Measurements from ENCODE around the gene PFDN6.
A peak's percentile ranks its signal among the peaks of the same experiment; 100 is the strongest.

Gene PFDN6

GRCh38 chr6:33298773-33299236 lies 9.4 kb downstream of the PFDN6 start, which contains the start of gene RGL2:
TSS of gene RGL2 (minus strand) at chr6:33298942. CDS start at chr6:33298610, 332 bp downstream.
- H3K36me3 Mint-ChIP-seq: peaks cover 13% of the 10 kb centered on the region
- peak within 1 kb of the TSS; percentile 98 for H3K4me3 Mint-ChIP-seq
- no peaks in the 10 kb centered on the region for H3K27me3 Mint-ChIP-seq
- H3K27ac Mint-ChIP-seq: peak within 1 kb of the TSS; percentile 98
- H3K4me1 Mint-ChIP-seq: peaks cover 32% of the 10 kb centered on the region
- no peaks in the 10 kb centered on the region for H3K9me3 Mint-ChIP-seq

- H3K27ac Mint-ChIP-seq: peak overlapping the region; percentile 98
- H3K4me3 Mint-ChIP-seq: peak overlapping the region; percentile 98
- peaks cover 34% of the 10 kb centered on the region for H3K4me1 Mint-ChIP-seq
- no peaks in the 10 kb centered on the region for H3K9me3 Mint-ChIP-seq
- no peaks in the 10 kb centered on the region for H3K27me3 Mint-ChIP-seq
- H3K36me3 Mint-ChIP-seq: peaks cover 12% of the 10 kb centered on the region
Measured at GRCh38 chr6:33299237-33299944, 10.0 kb downstream of the PFDN6 start.

- no peak overlapping the region for H3K27ac Mint-ChIP-seq
- peaks cover 43% of the 10 kb centered on the region for H3K4me1 Mint-ChIP-seq
- H3K4me3 Mint-ChIP-seq: no peak overlapping the region
Measured at GRCh38 chr6:33301877-33302276, 12.5 kb downstream of the PFDN6 start.

GRCh38 chr6:33304216-33304615 lies 14.8 kb downstream of the PFDN6 start:
- H3K27ac Mint-ChIP-seq: no peak overlapping the region
- H3K36me3 Mint-ChIP-seq: peaks cover 12% of the 10 kb centered on the region
- H3K9me3 Mint-ChIP-seq: no peaks in the 10 kb centered on the region
- H3K27me3 Mint-ChIP-seq: no peaks in the 10 kb centered on the region
- no peak overlapping the region for H3K4me3 Mint-ChIP-seq
- peaks cover 46% of the 10 kb centered on the region for H3K4me1 Mint-ChIP-seq

More at GRCh38 chr6:33301877-33302276, 12.5 kb downstream of the PFDN6 start:
- Mint-ChIP-seq H3K27me3 (no peaks in the 10 kb centered on the region), H3K9me3 (no peaks in the 10 kb centered on the region), H3K36me3 (peaks cover 8% of the 10 kb centered on the region)

GRCh38 chr6:33305052-33305451 lies 15.7 kb downstream of the PFDN6 start:
- Mint-ChIP-seq H3K4me1 (peaks cover 37% of the 10 kb centered on the region), H3K27me3 (no peaks in the 10 kb centered on the region), H3K4me3 (no peak overlapping the region), H3K9me3 (no peaks in the 10 kb centered on the region), H3K27ac (no peak overlapping the region), H3K36me3 (peaks cover 11% of the 10 kb centered on the region)

GRCh38 chr6:33306356-33306755 lies 17.0 kb downstream of the PFDN6 start:
- H3K36me3 Mint-ChIP-seq: peaks cover 12% of the 10 kb centered on the region
- H3K4me1 Mint-ChIP-seq: peaks cover 34% of the 10 kb centered on the region
- H3K4me3 Mint-ChIP-seq: no peak overlapping the region
- no peaks in the 10 kb centered on the region for H3K27me3 Mint-ChIP-seq
- peak overlapping the region; percentile 8 for H3K27ac Mint-ChIP-seq
- no peaks in the 10 kb centered on the region for H3K9me3 Mint-ChIP-seq

- Mint-ChIP-seq H3K27ac (peak overlapping the region; percentile 96), H3K4me1 (peaks cover 53% of the 10 kb centered on the region), H3K4me3 (peak overlapping the region; percentile 97), H3K9me3 (no peaks in the 10 kb centered on the region), H3K27me3 (no peaks in the 10 kb centered on the region), H3K36me3 (peaks cover 17% of the 10 kb centered on the region)
Measured at GRCh38 chr6:33312361-33313104, 23.1 kb downstream of the PFDN6 start.

- Mint-ChIP-seq H3K9me3 (no peaks in the 10 kb centered on the region), H3K27ac (peak overlapping the region; percentile 96), H3K4me3 (peak overlapping the region; percentile 97), H3K4me1 (peaks cover 54% of the 10 kb centered on the region), H3K36me3 (peaks cover 17% of the 10 kb centered on the region), H3K27me3 (no peaks in the 10 kb centered on the region)
Measured at GRCh38 chr6:33313105-33313708, 23.8 kb downstream of the PFDN6 start.

GRCh38 chr6:33313709-33314514 lies 24.5 kb downstream of the PFDN6 start, which contains the start of gene TAPBP:
TSS of gene TAPBP (minus strand) at chr6:33314078. CDS start at chr6:33314041, 37 bp downstream.
- peak within 1 kb of the TSS; percentile 96 for H3K27ac Mint-ChIP-seq
- H3K4me3 Mint-ChIP-seq: peak within 1 kb of the TSS; percentile 97
- no peaks in the 10 kb centered on the region for H3K27me3 Mint-ChIP-seq
- peaks cover 54% of the 10 kb centered on the region for H3K4me1 Mint-ChIP-seq
- no peaks in the 10 kb centered on the region for H3K9me3 Mint-ChIP-seq
- peaks cover 17% of the 10 kb centered on the region for H3K36me3 Mint-ChIP-seq

- H3K27me3 Mint-ChIP-seq: no peaks in the 10 kb centered on the region
- H3K9me3 Mint-ChIP-seq: no peaks in the 10 kb centered on the region
- peaks cover 19% of the 10 kb centered on the region for H3K36me3 Mint-ChIP-seq
- peak overlapping the region; percentile 96 for H3K27ac Mint-ChIP-seq
- peak overlapping the region; percentile 97 for H3K4me3 Mint-ChIP-seq
- peaks cover 60% of the 10 kb centered on the region for H3K4me1 Mint-ChIP-seq
Measured at GRCh38 chr6:33314515-33314942, 25.1 kb downstream of the PFDN6 start.

GRCh38 chr6:33314943-33315792 lies 25.8 kb downstream of the PFDN6 start:
- Mint-ChIP-seq H3K4me3 (peak overlapping the region; percentile 97), H3K9me3 (no peaks in the 10 kb centered on the region), H3K27ac (peak overlapping the region; percentile 96), H3K27me3 (no peaks in the 10 kb centered on the region), H3K36me3 (peaks cover 24% of the 10 kb centered on the region), H3K4me1 (peaks cover 66% of the 10 kb centered on the region)

- Mint-ChIP-seq H3K4me1 (peaks cover 70% of the 10 kb centered on the region), H3K27ac (peak overlapping the region; percentile 73), H3K9me3 (no peaks in the 10 kb centered on the region), H3K4me3 (peak overlapping the region; percentile 78), H3K27me3 (no peaks in the 10 kb centered on the region), H3K36me3 (peaks cover 25% of the 10 kb centered on the region)
Measured at GRCh38 chr6:33315793-33316602, 26.6 kb downstream of the PFDN6 start.

- H3K27me3 Mint-ChIP-seq: no peaks in the 10 kb centered on the region
- H3K4me1 Mint-ChIP-seq: peaks cover 74% of the 10 kb centered on the region
- peak overlapping the region; percentile 78 for H3K4me3 Mint-ChIP-seq
- H3K9me3 Mint-ChIP-seq: no peaks in the 10 kb centered on the region
- peaks cover 24% of the 10 kb centered on the region for H3K36me3 Mint-ChIP-seq
- H3K27ac Mint-ChIP-seq: peak overlapping the region; percentile 73
Measured at GRCh38 chr6:33316603-33317418, 27.4 kb downstream of the PFDN6 start.

Measured in activated naive CD4-positive, alpha-beta T cell treated with anti-CD3 and anti-CD28 coated beads, Interleukin-2, amount 50 U/mL, for 24 hours (primary cell).